K562 (cell line): ENCODE measurements around the gene SRGN. TPM values are rescaled to one million over a fixed set of nuclear protein-coding genes. Genes with fewer than 3 reads are reported as not detected.
A peak's percentile ranks its signal among the peaks of the same experiment; 100 is the strongest.

Source experiments
- BHLHE40 ChIP-seq: IDR thresholded peaks from 2 replicates; pipeline ENCODE4 v1.6.1; 2011; ENCODE audit warnings: low read length, improper control_type of control experiment
- CEBPG ChIP-seq, 3 experiments: fragments of 200-800 bp in 1 of 3; sonication (Bioruptor generic) in 1 of 3; sonication (generic) in 1 of 3; formaldehyde crosslinking in 1 of 3; IDR thresholded peaks in 2 of 3; conservative IDR thresholded peaks in 1 of 3; 2 replicates each; pipeline versions ENCODE4 v1.6.1 to v1.8.0; 2016 to 2022; ENCODE audit warnings: missing compliant biosample characterization in 2 of 3, missing genetic modification characterization in 2 of 3, mild to moderate bottlenecking in 1 of 3, missing genetic modification reagents in 1 of 3
- COPS2 ChIP-seq: fragments of 450-650 bp; conservative IDR thresholded peaks from 2 replicates; pipeline ENCODE4 v1.6.1; 2016; ENCODE audit warnings: mild to moderate bottlenecking, moderate library complexity
- CSDE1 ChIP-seq, 2 experiments: fragments of 450-650 bp; IDR thresholded peaks; 2 replicates each; pipeline ENCODE4 v1.6.1; 2016; ENCODE audit warnings: mild to moderate bottlenecking in 1 of 2
- CTBP1 ChIP-seq: fragments of 450-650 bp; IDR thresholded peaks from 2 replicates; pipeline ENCODE4 v1.6.1; 2016; ENCODE audit warnings: borderline replicate concordance
- DPF2 ChIP-seq: fragments of 450-650 bp; IDR thresholded peaks from 2 replicates; pipeline ENCODE4 v1.6.1; 2016
- E2F4 ChIP-seq: sonication (generic); formaldehyde crosslinking; IDR thresholded peaks from 2 replicates; pipeline ENCODE4 v1.8.0; 2022; ENCODE audit warnings: mild to moderate bottlenecking, low read depth, missing genetic modification reagents
- GABPB2 ChIP-seq: fragments of 250-450 bp; sonication (Bioruptor Pico); conservative IDR thresholded peaks from 2 replicates; pipeline ENCODE4 v1.5.1; 2021; ENCODE audit warnings: mild to moderate bottlenecking
- GATA2 ChIP-seq: sonication (generic); formaldehyde crosslinking; IDR thresholded peaks from 2 replicates; pipeline ENCODE4 v1.4.0; 2020; ENCODE audit warnings: mild to moderate bottlenecking, missing genetic modification reagents
- HDAC8 ChIP-seq: fragments of 450-650 bp; IDR thresholded peaks from 2 replicates; pipeline ENCODE4 v1.6.1; 2016; ENCODE audit warnings: mild to moderate bottlenecking, missing genetic modification characterization, moderate library complexity, missing compliant biosample characterization
- ILK ChIP-seq: fragments of 450-650 bp; IDR thresholded peaks from 2 replicates; pipeline ENCODE4 v1.6.1; 2016; ENCODE audit warnings: missing genetic modification characterization, low read depth, mild to moderate bottlenecking, missing compliant biosample characterization, moderate library complexity, borderline replicate concordance
- JUND ChIP-seq, 2 experiments: IDR thresholded peaks; 2 replicates in 1 of 2; 3 replicates in 1 of 2; pipeline ENCODE4 v1.6.1; 2011; ENCODE audit warnings: borderline replicate concordance in 2 of 2, low read depth in 2 of 2, low read length in 2 of 2, improper control_type of control experiment in 1 of 2, missing biosample characterization in 1 of 2, missing genetic modification characterization in 1 of 2, missing genetic modification reagents in 1 of 2
- PHB ChIP-seq: fragments of 250-450 bp; sonication (Bioruptor Pico); IDR thresholded peaks from 2 replicates; pipeline ENCODE4 v1.5.0; 2021
- SIN3A ChIP-seq, 2 experiments: fragments of 150-350 bp in 1 of 2; IDR thresholded peaks; 2 replicates each; pipeline ENCODE4 v1.6.1; 2011 to 2016; ENCODE audit warnings: borderline replicate concordance in 2 of 2, low read depth in 2 of 2, low read length in 2 of 2, mild to moderate bottlenecking in 2 of 2, moderate library complexity in 2 of 2; ENCODE audit not compliant: control insufficient read depth in 1 of 2
- TRIM24 ChIP-seq, 2 experiments: fragments of 450-650 bp; IDR thresholded peaks; 2 replicates each; pipeline ENCODE4 v1.6.1; 2016
- ZC3H11A ChIP-seq: IDR thresholded peaks from 2 replicates; pipeline ENCODE4 v1.6.1; 2012; ENCODE audit warnings: low read depth, low read length, improper control_type of control experiment
- ZKSCAN1 ChIP-seq: fragments of 150-350 bp; IDR thresholded peaks from 2 replicates; pipeline ENCODE4 v1.6.1; 2016; ENCODE audit warnings: low read depth, low read length
- ZNF175 ChIP-seq: fragments of 200-800 bp; sonication (Bioruptor generic); IDR thresholded peaks from 2 replicates; pipeline ENCODE4 v1.6.1; 2016; ENCODE audit warnings: low read depth, mild to moderate bottlenecking, missing genetic modification characterization, missing compliant biosample characterization
- ZNF316 ChIP-seq: fragments of 450-650 bp; IDR thresholded peaks from 2 replicates; pipeline ENCODE4 v1.6.1; 2016
- ZNF79 ChIP-seq: fragments of 250-450 bp; sonication (Bioruptor Pico); IDR thresholded peaks from 2 replicates; pipeline ENCODE4 v1.4.0; 2020; ENCODE audit warnings: low read depth, mild to moderate bottlenecking, moderate library complexity
- ZNF830 ChIP-seq: fragments of 250-450 bp; sonication (Bioruptor Pico); IDR thresholded peaks from 2 replicates; pipeline ENCODE4 v1.5.0; 2021; ENCODE audit warnings: mild to moderate bottlenecking
- polyA plus RNA-seq, 8 experiments: library from polyadenylated mRNA; depleted of rRNA in 4 of 8; stranded (reverse) in 5 of 8; unstranded in 3 of 8; fragments of >200 nt; fragmentation: Nextera tagmentation in 2 of 8; fragmentation: Illumina TruSeq in 1 of 8; extraction: Ambion mirVana in 2 of 8; extraction: Trizol in 1 of 8; gene quantifications; 2 replicates each; pipeline versions ENCODE4 v1.2.1 to v1.2.3, GENCODE V29; 2011 to 2014; ENCODE audit warnings: inconsistent platforms in 1 of 8, missing spikeins in 1 of 8
- total RNA-seq, 7 experiments: library from RNA; depleted of rRNA in 6 of 7; stranded (reverse); fragments of >200 nt in 6 of 7; fragmentation: Illumina TruSeq in 2 of 7; extraction: Trizol in 2 of 7; gene quantifications; 2 replicates each; pipeline versions ENCODE4 v1.2.1 to v1.2.3, GENCODE V29; 2011 to 2021; ENCODE audit warnings: low replicate concordance in 1 of 7
- TF ChIP-seq, protein P1 (sequence below), 3 experiments: fragments of 200-800 bp in 1 of 3; fragments of 250-450 bp in 1 of 3; fragments of 450-650 bp in 1 of 3; sonication (Bioruptor Pico) in 1 of 3; sonication (Bioruptor generic) in 1 of 3; formaldehyde crosslinking in 1 of 3; IDR thresholded peaks; 2 replicates each; pipeline versions ENCODE4 v1.6.1 to v1.8.0; 2016 to 2022; ENCODE audit warnings: mild to moderate bottlenecking in 2 of 3, missing genetic modification characterization in 2 of 3, missing compliant biosample characterization in 1 of 3, moderate library complexity in 1 of 3
- TF ChIP-seq, protein P2 (sequence below): fragments of 250-450 bp; sonication (Bioruptor Pico); IDR thresholded peaks from 2 replicates; pipeline ENCODE4 v1.8.0; 2021; ENCODE audit warnings: moderate library complexity, mild to moderate bottlenecking, inconsistent platforms

Gene SRGN
- total and polyA plus RNA-seq, 9 of the 15 experiments (the other 6 are each of a cell fraction or from before 2014, with no cell fraction given), result 136 to 304 (median 180) TPM

DNA sequence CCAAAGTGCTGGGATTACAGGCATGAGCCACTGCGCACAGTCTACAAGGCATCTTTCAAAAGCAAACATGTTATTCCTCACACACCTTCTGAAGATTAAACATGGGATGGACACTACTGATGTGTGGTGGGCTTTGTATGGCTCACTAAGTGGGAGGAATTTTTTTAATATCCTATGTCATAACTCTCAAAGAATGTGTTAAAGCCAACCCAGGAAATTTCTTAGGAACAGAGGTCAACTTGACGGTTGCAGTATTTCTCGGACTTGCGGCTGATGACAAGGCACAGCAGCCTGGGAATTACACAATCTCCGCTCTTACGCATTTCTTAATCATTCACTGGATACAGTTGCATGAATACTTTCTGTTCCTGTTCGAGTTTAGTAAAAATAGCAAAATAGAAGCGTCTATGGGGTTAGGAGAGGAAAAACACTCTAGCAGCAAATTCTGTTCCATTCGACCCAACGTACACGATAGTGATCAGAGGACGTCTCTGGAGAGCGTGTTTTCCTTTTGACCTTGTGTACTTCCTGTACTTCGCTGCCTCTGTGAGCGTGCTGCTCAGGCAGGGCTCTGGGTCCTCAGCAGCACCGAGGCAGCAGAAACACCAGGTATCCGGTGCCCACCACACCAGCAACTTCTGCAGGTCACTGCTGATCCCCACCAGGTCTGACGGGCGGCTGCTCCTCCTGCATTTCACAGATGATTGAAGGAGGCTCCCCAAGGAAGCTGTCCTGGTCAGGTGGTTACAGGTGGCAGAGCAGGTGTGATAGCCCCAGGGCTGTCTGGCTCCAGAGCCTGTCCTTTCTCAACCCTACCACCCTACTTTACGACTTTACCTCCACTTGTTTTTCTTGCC, 26.4 kb upstream of the SRGN start (continued):
- TF ChIP-seq ZC3H11A (no peak), ZNF79 (no peak), ZNF316 (no peak; the same call in 1 of the 2 replicates), PHB (CRISPR knock-in tag) (no peak), GABPB2 (no peak), HDAC8 (0 out of 2 replicates have a peak, but pooled peaks have one; percentile 37), ZNF175 (CRISPR knock-in tag) (peak; percentile 73), ZNF830 (CRISPR knock-in tag) (0 out of 2 replicates have a peak, but pooled peaks have one; percentile 32), GATA2 (CRISPR knock-in tag) (no peak), BHLHE40 (peak; percentile 37; the same call in 1 of the 2 replicates), E2F4 (peak; percentile 46; the same call in 1 of the 2 replicates), CEBPG (CRISPR knock-in tag; IDR thresholded peaks at IDR 0.05) (peak; percentile 92), CEBPG (tag; conservative IDR thresholded peaks at IDR 0.05 in 1 of 2, IDR thresholded peaks at IDR 0.05 in 1 of 2) (peak; percentile 98 to 99), TRIM24 (IDR thresholded peaks at IDR 0.05) (peak; percentile 58 to 79; a peak in 3 of 4 replicates), ZKSCAN1 (no peak), ILK (tag) (no peak), COPS2 (no peak), CSDE1 (IDR thresholded peaks at IDR 0.05) (no peak), CTBP1 (peak; percentile 54; the same call in 1 of the 2 replicates), JUND (IDR thresholded peaks at IDR 0.05; ENCODE audit: borderline replicate concordance, low read depth, low read length) (peak; percentile 27; the same call in 1 of the 2 replicates), JUND (tag; IDR thresholded peaks at IDR 0.05; ENCODE audit: borderline replicate concordance, low read depth, low read length) (peak; percentile 67; the same call in 2 of the 3 replicates), SIN3A (IDR thresholded peaks at IDR 0.05; ENCODE audit: borderline replicate concordance in 2 of 2, control insufficient read depth in 1 of 2, low read depth in 2 of 2, low read length in 2 of 2) (no peak), DPF2 (peak; percentile 87)
- TF ChIP-seq, protein P1, sequence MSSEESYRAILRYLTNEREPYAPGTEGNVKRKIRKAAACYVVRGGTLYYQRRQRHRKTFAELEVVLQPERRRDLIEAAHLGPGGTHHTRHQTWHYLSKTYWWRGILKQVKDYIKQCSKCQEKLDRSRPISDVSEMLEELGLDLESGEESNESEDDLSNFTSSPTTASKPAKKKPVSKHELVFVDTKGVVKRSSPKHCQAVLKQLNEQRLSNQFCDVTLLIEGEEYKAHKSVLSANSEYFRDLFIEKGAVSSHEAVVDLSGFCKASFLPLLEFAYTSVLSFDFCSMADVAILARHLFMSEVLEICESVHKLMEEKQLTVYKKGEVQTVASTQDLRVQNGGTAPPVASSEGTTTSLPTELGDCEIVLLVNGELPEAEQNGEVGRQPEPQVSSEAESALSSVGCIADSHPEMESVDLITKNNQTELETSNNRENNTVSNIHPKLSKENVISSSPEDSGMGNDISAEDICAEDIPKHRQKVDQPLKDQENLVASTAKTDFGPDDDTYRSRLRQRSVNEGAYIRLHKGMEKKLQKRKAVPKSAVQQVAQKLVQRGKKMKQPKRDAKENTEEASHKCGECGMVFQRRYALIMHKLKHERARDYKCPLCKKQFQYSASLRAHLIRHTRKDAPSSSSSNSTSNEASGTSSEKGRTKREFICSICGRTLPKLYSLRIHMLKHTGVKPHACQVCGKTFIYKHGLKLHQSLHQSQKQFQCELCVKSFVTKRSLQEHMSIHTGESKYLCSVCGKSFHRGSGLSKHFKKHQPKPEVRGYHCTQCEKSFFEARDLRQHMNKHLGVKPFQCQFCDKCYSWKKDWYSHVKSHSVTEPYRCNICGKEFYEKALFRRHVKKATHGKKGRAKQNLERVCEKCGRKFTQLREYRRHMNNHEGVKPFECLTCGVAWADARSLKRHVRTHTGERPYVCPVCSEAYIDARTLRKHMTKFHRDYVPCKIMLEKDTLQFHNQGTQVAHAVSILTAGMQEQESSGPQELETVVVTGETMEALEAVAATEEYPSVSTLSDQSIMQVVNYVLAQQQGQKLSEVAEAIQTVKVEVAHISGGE (CRISPR knock-in tag; IDR thresholded peaks at IDR 0.05), result peak in 1 of 3 experiments; percentile 66; a peak in 2 of 6 replicates
- TF ChIP-seq, protein P2, sequence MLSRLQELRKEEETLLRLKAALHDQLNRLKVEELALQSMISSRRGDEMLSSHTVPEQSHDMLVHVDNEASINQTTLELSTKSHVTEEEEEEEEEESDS (CRISPR knock-in tag), result no peak
